ENCODE data around the gene ZNF311. TPM values are rescaled to one million over a fixed set of nuclear protein-coding genes. Genes with fewer than 3 reads are reported as not detected.

The ZNF311 gene
- total RNA-seq: 1.6 TPM

DNA sequence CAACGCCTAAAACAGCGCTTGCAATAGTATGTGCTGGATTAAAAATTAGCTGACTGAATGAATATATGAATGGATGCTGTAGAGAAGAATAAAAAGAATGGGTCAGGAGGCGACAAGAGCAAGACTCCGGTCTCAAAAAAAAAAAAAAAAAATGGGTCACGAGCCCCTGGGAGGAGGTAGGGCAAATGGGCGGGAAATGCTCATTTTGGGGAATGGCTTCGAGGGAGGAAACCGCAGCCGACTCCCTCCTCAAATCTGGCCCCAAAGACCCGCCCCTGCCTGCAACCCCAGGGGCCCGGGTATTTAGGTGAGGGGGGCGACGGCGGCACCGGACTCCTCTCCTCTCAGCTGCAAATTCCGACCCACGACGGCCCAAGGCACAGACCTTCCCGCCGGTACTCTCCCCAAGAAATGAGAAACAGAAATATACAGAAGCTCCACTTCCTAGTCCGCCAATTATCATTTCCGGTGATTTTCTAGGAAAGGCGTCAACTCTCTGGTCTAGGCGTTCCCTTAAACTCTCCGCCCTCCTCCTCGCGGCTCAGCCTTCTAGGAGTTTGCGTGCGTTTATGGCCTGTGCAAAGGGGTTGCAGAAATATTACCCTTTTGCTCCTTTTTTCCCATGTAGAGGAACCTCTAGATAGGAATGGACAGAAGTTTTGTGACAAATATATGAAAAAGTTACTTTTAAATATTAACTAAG is at the start of gene ZNF311:
Gene ZNF311 (minus strand): TSS at position 133 of the 703 bp plus-strand sequence. CDS start 1,361 bp downstream, outside the sequence.
- Histone ChIP-seq H3K27ac (ENCODE audit: low read depth, low read length) (no peak within 1 kb of the TSS), H3K4me3 (ENCODE audit: low read length in 3 of 3) (peak within 1 kb of the TSS; percentile 23 to 77 (median 58)), H3K9ac (ENCODE audit: low read depth in 1 of 3, low read length in 3 of 3) (peak within 1 kb of the TSS in 1 of 3 donors; percentile 54), H3K4me1 (ENCODE audit: control insufficient read depth in 3 of 3, insufficient read depth in 3 of 3, low read length in 3 of 3) (no peaks in the 10 kb centered on the region), H3K36me3 (ENCODE audit: control insufficient read depth in 3 of 3, insufficient read depth in 3 of 3, low read length in 3 of 3) (no peaks in the 10 kb centered on the region), H3K27me3 (ENCODE audit: control insufficient read depth in 3 of 3, insufficient read depth in 3 of 3, low read length in 3 of 3) (peaks cover under 1 to 6% (median 2%) of the 10 kb centered on the region in 3 donors), H3K9me3 (ENCODE audit: control insufficient read depth in 3 of 3, low read length in 3 of 3) (no peaks in the 10 kb centered on the region)

DNA sequence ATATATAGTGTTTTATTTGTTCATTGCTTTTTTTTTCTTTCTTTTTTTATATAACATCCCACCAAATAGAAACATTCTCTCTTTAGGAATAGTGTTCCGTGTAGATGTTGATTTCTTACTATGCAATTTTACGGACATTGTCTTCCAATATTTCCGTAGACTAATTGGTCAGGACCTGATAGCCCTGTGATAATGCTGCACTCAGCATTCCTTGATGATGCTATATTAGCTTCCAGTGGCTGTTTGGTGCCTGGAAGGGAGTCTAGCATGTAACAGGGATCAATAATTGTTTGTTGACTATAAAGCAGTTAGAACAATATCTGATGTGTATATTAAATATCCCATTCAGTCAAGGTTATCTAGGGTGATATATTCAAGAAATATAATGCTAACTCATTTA is 46.6 kb upstream of the ZNF311 start:
- no peaks in the 10 kb centered on the region for H3K36me3 ChIP-seq (ENCODE audit: control insufficient read depth in 3 of 3, insufficient read depth in 3 of 3, low read length in 3 of 3)
- H3K27me3 ChIP-seq (ENCODE audit: control insufficient read depth in 3 of 3, insufficient read depth in 3 of 3, low read length in 3 of 3): no peaks in the 10 kb centered on the region
- H3K4me3 ChIP-seq (ENCODE audit: low read length in 3 of 3): no peak overlapping the region
- no peaks in the 10 kb centered on the region for H3K4me1 ChIP-seq (ENCODE audit: control insufficient read depth in 3 of 3, insufficient read depth in 3 of 3, low read length in 3 of 3)
- no peak overlapping the region for H3K9ac ChIP-seq (ENCODE audit: low read depth in 1 of 3, low read length in 3 of 3)
- H3K27ac ChIP-seq (ENCODE audit: low read depth, low read length): no peak overlapping the region
- peaks cover 0 to 8% (median 0%) of the 10 kb centered on the region in 3 donors for H3K9me3 ChIP-seq (ENCODE audit: control insufficient read depth in 3 of 3, low read length in 3 of 3)

DNA sequence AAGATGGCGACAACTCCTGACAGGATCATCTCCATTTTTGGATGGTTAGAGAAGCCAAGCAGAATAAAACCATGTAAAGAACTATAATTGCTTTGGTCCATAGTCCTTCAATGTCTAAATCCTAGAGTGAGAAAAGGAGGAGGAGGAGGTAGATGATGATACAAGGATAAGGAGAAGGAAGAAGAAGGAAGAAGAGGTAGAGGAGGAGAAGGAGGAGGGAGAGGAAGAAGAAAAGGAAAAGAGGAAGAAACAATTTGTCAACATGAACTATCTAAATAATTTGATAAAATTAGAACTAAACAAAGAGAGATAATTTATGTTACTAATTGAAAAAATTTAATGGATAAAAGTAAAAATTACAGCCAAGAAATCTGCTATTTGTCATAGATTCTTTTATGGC is 40.0 kb upstream of the ZNF311 start, which contains the start of gene OR2W1:
Gene OR2W1 (minus strand): TSS at position 101 of the 400 bp plus-strand sequence. CDS start 0 bp downstream, at position 101.
- H3K27ac ChIP-seq (ENCODE audit: low read depth, low read length): no peak within 1 kb of the TSS
- H3K9ac ChIP-seq (ENCODE audit: low read depth in 1 of 3, low read length in 3 of 3): no peak within 1 kb of the TSS
- peaks cover 0 to 3% (median 0%) of the 10 kb centered on the region in 3 donors for H3K27me3 ChIP-seq (ENCODE audit: control insufficient read depth in 3 of 3, insufficient read depth in 3 of 3, low read length in 3 of 3)
- H3K4me3 ChIP-seq (ENCODE audit: low read length in 3 of 3): no peak within 1 kb of the TSS
- H3K36me3 ChIP-seq (ENCODE audit: control insufficient read depth in 3 of 3, insufficient read depth in 3 of 3, low read length in 3 of 3): no peaks in the 10 kb centered on the region
- no peaks in the 10 kb centered on the region for H3K9me3 ChIP-seq (ENCODE audit: control insufficient read depth in 3 of 3, low read length in 3 of 3)
- no peaks in the 10 kb centered on the region for H3K4me1 ChIP-seq (ENCODE audit: control insufficient read depth in 3 of 3, insufficient read depth in 3 of 3, low read length in 3 of 3)

DNA sequence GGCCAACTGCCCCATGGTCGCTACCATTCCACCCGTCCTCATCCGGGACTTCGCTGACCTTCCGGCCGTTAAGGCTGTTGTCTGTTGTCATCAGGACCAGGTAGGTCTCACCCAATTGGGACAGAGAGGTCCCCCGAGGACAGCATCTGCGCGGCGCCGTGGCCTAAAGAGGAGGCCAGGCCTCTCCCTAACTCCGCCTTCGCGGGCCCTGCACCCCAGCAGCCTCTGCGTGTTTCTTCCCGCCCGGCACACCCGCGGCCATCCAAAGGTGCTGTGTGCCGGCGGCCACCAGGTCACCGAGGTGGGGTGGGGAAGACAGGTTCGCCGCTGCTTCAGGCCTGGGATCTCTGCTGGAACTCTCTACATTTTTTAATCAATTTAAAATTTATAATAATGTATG is 30.8 kb upstream of the ZNF311 start:
- Histone ChIP-seq H3K27me3 (ENCODE audit: control insufficient read depth in 3 of 3, insufficient read depth in 3 of 3, low read length in 3 of 3) (peaks cover 0 to 2% (median 0%) of the 10 kb centered on the region in 3 donors), H3K36me3 (ENCODE audit: control insufficient read depth in 3 of 3, insufficient read depth in 3 of 3, low read length in 3 of 3) (no peaks in the 10 kb centered on the region), H3K4me3 (ENCODE audit: low read length in 3 of 3) (no peak overlapping the region), H3K9me3 (ENCODE audit: control insufficient read depth in 3 of 3, low read length in 3 of 3) (no peaks in the 10 kb centered on the region), H3K9ac (ENCODE audit: low read depth in 1 of 3, low read length in 3 of 3) (no peak overlapping the region), H3K4me1 (ENCODE audit: control insufficient read depth in 3 of 3, insufficient read depth in 3 of 3, low read length in 3 of 3) (no peaks in the 10 kb centered on the region), H3K27ac (ENCODE audit: low read depth, low read length) (no peak overlapping the region)

DNA sequence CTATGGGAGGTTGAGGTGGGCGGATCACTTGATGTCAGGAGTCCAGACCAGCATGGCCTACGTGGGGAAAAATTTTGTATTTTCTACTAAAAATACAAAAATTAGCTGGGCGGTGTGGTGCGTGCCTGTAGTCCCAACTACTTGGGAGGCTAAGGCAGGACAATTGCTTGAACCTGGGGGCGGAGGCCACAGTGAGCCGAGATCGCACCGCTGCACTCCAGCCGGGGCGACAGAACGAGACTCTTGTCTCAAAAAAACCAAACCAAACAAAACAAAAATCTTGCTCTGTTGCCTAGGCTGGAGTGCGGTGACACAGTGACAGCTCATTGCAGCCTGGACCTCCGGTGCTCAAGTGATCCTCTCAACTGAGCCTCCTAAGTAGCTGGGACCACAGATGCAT is 23.7 kb upstream of the ZNF311 start:
- H3K27me3 ChIP-seq (ENCODE audit: control insufficient read depth in 3 of 3, insufficient read depth in 3 of 3, low read length in 3 of 3): peaks cover 0 to 4% (median 0%) of the 10 kb centered on the region in 3 donors
- no peaks in the 10 kb centered on the region for H3K36me3 ChIP-seq (ENCODE audit: control insufficient read depth in 3 of 3, insufficient read depth in 3 of 3, low read length in 3 of 3)
- H3K4me3 ChIP-seq (ENCODE audit: low read length in 3 of 3): no peak overlapping the region
- no peaks in the 10 kb centered on the region for H3K4me1 ChIP-seq (ENCODE audit: control insufficient read depth in 3 of 3, insufficient read depth in 3 of 3, low read length in 3 of 3)
- H3K27ac ChIP-seq (ENCODE audit: low read depth, low read length): no peak overlapping the region
- H3K9ac ChIP-seq (ENCODE audit: low read depth in 1 of 3, low read length in 3 of 3): no peak overlapping the region
- no peaks in the 10 kb centered on the region for H3K9me3 ChIP-seq (ENCODE audit: control insufficient read depth in 3 of 3, low read length in 3 of 3)

DNA sequence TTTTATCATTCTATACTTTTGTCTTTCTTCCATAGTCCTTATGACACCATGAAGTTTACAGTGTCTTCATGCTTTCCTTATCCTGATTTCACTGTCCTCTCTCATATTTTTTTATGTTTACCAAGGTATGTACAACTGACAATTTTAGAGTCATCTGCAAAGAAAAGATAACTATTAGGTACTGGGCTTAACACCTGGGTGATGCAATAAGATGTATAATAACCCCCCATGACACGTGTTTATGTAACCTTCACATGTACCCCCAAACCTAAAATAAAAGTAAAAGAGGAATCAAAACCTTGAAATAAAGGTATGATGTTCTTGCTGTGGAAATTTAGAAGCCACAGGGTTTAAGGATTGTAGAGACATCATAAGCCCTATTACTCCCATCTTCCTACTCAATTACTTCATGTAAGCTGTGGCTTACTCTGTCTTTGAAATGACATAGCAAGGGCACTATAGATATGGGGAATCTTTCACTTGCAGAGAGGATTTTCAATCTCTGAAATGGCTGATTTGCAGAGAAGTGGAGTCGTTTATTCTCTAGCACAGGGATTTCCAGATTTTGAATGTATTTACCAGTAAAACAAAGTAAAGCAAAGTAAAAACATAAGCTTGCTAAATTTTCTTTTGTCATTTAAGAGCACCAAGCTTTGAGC is 20.9 kb upstream of the ZNF311 start:
- no peaks in the 10 kb centered on the region for H3K4me1 ChIP-seq (ENCODE audit: control insufficient read depth in 3 of 3, insufficient read depth in 3 of 3, low read length in 3 of 3)
- H3K4me3 ChIP-seq (ENCODE audit: low read length in 3 of 3): no peak overlapping the region
- H3K36me3 ChIP-seq (ENCODE audit: control insufficient read depth in 3 of 3, insufficient read depth in 3 of 3, low read length in 3 of 3): no peaks in the 10 kb centered on the region
- H3K27ac ChIP-seq (ENCODE audit: low read depth, low read length): no peak overlapping the region
- no peaks in the 10 kb centered on the region for H3K9me3 ChIP-seq (ENCODE audit: control insufficient read depth in 3 of 3, low read length in 3 of 3)
- no peak overlapping the region for H3K9ac ChIP-seq (ENCODE audit: low read depth in 1 of 3, low read length in 3 of 3)
- peaks cover 0 to 14% (median 0%) of the 10 kb centered on the region in 3 donors for H3K27me3 ChIP-seq (ENCODE audit: control insufficient read depth in 3 of 3, insufficient read depth in 3 of 3, low read length in 3 of 3)

DNA sequence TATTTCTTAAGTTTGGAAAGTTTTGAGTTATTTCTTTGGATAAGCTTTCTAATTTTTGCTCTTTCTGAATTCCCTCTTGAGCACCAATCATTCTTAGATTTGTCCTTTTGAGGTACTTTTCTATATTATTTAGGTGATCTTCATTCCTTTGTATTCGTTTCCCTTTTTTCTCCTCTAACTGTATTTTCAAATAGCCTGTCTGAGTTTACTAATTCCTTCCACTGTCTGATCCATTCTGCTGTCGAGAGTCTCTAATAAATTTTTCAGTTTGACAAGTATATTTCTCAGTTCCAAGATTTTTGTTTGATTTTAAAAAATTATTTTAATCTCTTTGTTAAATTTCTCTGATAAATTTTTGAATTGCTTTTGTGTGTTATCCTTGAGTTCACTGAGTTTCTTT is 16.3 kb upstream of the ZNF311 start:
- Histone ChIP-seq H3K27me3 (ENCODE audit: control insufficient read depth in 3 of 3, insufficient read depth in 3 of 3, low read length in 3 of 3) (peaks cover 3 to 18% (median 6%) of the 10 kb centered on the region in 3 donors), H3K9ac (ENCODE audit: low read depth in 1 of 3, low read length in 3 of 3) (no peak overlapping the region), H3K4me3 (ENCODE audit: low read length in 3 of 3) (no peak overlapping the region), H3K36me3 (ENCODE audit: control insufficient read depth in 3 of 3, insufficient read depth in 3 of 3, low read length in 3 of 3) (no peaks in the 10 kb centered on the region), H3K4me1 (ENCODE audit: control insufficient read depth in 3 of 3, insufficient read depth in 3 of 3, low read length in 3 of 3) (peaks cover 2 to 6% (median 5%) of the 10 kb centered on the region in 3 donors), H3K9me3 (ENCODE audit: control insufficient read depth in 3 of 3, low read length in 3 of 3) (no peaks in the 10 kb centered on the region), H3K27ac (ENCODE audit: low read depth, low read length) (no peak overlapping the region)

DNA sequence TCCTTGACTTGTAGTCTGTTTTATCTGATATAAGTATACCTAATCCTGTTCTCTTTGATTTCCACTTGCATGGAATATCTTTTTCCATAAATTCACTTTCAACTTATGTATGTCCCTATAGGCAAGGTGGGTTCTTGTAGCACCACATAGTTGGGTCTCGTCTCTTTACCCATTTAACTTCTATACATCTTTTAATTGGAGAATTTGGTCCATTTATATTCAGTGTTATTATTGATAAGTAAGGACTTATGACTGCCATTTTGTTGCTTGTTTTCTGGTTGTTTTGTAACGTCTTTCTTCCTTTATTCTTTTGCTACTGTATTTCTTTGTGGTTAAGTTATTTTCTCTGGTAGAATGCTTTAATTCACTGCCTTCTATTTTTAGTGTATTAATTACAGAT is 14.5 kb upstream of the ZNF311 start:
- H3K27ac ChIP-seq (ENCODE audit: low read depth, low read length): no peak overlapping the region
- H3K4me3 ChIP-seq (ENCODE audit: low read length in 3 of 3): no peak overlapping the region
- peaks cover 14 to 30% (median 18%) of the 10 kb centered on the region in 3 donors for H3K27me3 ChIP-seq (ENCODE audit: control insufficient read depth in 3 of 3, insufficient read depth in 3 of 3, low read length in 3 of 3)
- no peak overlapping the region for H3K9ac ChIP-seq (ENCODE audit: low read depth in 1 of 3, low read length in 3 of 3)
- no peaks in the 10 kb centered on the region for H3K36me3 ChIP-seq (ENCODE audit: control insufficient read depth in 3 of 3, insufficient read depth in 3 of 3, low read length in 3 of 3)
- H3K4me1 ChIP-seq (ENCODE audit: control insufficient read depth in 3 of 3, insufficient read depth in 3 of 3, low read length in 3 of 3): peaks cover 5 to 10% (median 7%) of the 10 kb centered on the region in 3 donors
- no peaks in the 10 kb centered on the region for H3K9me3 ChIP-seq (ENCODE audit: control insufficient read depth in 3 of 3, low read length in 3 of 3)

DNA sequence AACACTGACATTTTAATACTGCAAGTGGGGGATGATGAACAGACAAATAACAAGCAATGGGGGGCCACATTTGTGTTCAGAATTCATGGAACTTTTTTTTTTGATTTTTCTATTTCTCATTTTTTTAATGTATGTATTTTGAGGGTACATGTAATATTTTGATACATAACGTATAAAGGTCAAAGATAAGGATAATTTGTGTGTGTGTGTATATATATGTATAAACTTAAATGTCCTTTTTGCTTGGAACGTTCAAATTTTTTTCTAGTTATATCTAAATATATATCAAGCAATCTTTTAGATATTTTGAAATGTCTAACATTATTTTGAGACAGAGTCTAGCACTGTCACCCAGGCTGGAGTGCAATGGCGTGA is 12.3 kb upstream of the ZNF311 start:
- Histone ChIP-seq H3K9me3 (ENCODE audit: control insufficient read depth in 3 of 3, low read length in 3 of 3) (no peaks in the 10 kb centered on the region), H3K4me1 (ENCODE audit: control insufficient read depth in 3 of 3, insufficient read depth in 3 of 3, low read length in 3 of 3) (peaks cover 5 to 10% (median 7%) of the 10 kb centered on the region in 3 donors), H3K9ac (ENCODE audit: low read depth in 1 of 3, low read length in 3 of 3) (no peak overlapping the region), H3K4me3 (ENCODE audit: low read length in 3 of 3) (no peak overlapping the region), H3K27ac (ENCODE audit: low read depth, low read length) (no peak overlapping the region), H3K27me3 (ENCODE audit: control insufficient read depth in 3 of 3, insufficient read depth in 3 of 3, low read length in 3 of 3) (peaks cover 20 to 36% (median 32%) of the 10 kb centered on the region in 3 donors), H3K36me3 (ENCODE audit: control insufficient read depth in 3 of 3, insufficient read depth in 3 of 3, low read length in 3 of 3) (no peaks in the 10 kb centered on the region)
